RWPE1 (cell line): Measurements from ENCODE around the gene CRACR2A.

ENCODE experiments used
- CTCF ChIA-PET: fragments of 350-600 bp; sonication (Branson Sonifier 250); formaldehyde crosslinking; extraction: SDS; loops from one replicate; lab custom pipeline; 2021; lab: Yijun Ruan, JAX
- POLR2A ChIA-PET: fragments of 400-600 bp; formaldehyde crosslinking; extraction: SDS; loops from one replicate; lab custom pipeline; 2020; ENCODE audit warnings: antibody characterized with exemption; ENCODE audit not compliant: low non-redundant PET; lab: Yijun Ruan, JAX
- DNase-seq: peaks from one replicate; pipeline ENCODE4 v3.0.0; 2012; ENCODE audit warnings: low spot score
- H3K27ac ChIP-seq: fragments of 450-650 bp; 2 replicates; pipeline ENCODE4 v1.5.1; 2017
- CTCF ChIP-seq: fragments of 450-650 bp; conservative IDR thresholded peaks from 2 replicates; pipeline ENCODE4 v1.5.1; 2017; ENCODE audit warnings: low read depth, mild to moderate bottlenecking

CRACR2A gene

GRCh38 chr12:3604286-3604685 is 148.6 kb downstream of the CRACR2A start:
- no peak for DNase-seq
- ChIA-PET CTCF (interaction anchor here (0.6 kb wide), 1 partner anchor 167 kb away, joined by 3 read pairs; no protein-coding TSS in a partner anchor), POLR2A (no interaction called here)
- TF ChIP-seq CTCF = no peak
- H3K27ac ChIP-seq = no peak overlapping the region

- no peak for DNase-seq
- ChIA-PET POLR2A (no interaction called here), CTCF (interaction anchor here (0.6 kb wide), 1 partner anchor 168 kb away, joined by 3 read pairs; no protein-coding TSS in a partner anchor)
- no peak for TF ChIP-seq CTCF
- no peak overlapping the region for H3K27ac ChIP-seq
Measured at GRCh38 chr12:3603576-3603975, 149.3 kb downstream of the CRACR2A start.

- ChIA-PET CTCF (no interaction called here), POLR2A (no interaction called here)
- no peak for DNase-seq
- no peak overlapping the region for H3K27ac ChIP-seq
- no peak for TF ChIP-seq CTCF
Measured at GRCh38 chr12:3602488-3602887, 150.4 kb downstream of the CRACR2A start.

GRCh38 chr12:3601461-3602150 is 151.3 kb downstream of the CRACR2A start:
- DNase-seq = no peak
- TF ChIP-seq CTCF = no peak
- POLR2A ChIA-PET = no interaction called here
- H3K27ac ChIP-seq = no peak overlapping the region
- CTCF ChIA-PET = no interaction called here

- POLR2A ChIA-PET = no interaction called here
- no peak for TF ChIP-seq CTCF
- DNase-seq = no peak
- H3K27ac ChIP-seq = no peak overlapping the region
- CTCF ChIA-PET = no interaction called here
Measured at GRCh38 chr12:3600951-3601350, 152.0 kb downstream of the CRACR2A start.

- CTCF ChIA-PET = no interaction called here
- no peak overlapping the region for H3K27ac ChIP-seq
- peak; percentile 5 for DNase-seq
- TF ChIP-seq CTCF = no peak
- POLR2A ChIA-PET = no interaction called here
Measured at GRCh38 chr12:3600039-3600720, 152.7 kb downstream of the CRACR2A start.
